Adrenal gland (tissue), 12 donors: ENCODE measurements around the gene TPSG1. TPM values are rescaled to one million over a fixed set of nuclear protein-coding genes. Genes with fewer than 3 reads are reported as not detected.

Experiments
- DNase-seq, 7 donors: peaks; one replicate each; pipeline ENCODE4 v3.0.0-alpha.2; 2019 to 2020
- H3K27ac ChIP-seq, 5 donors: fragments of 200-600 bp; sonication (generic) in 4 of 5; 1 replicate in 3 of 5; 2 replicates in 2 of 5; pipeline versions ENCODE4 v1.5.1 to v1.8.0; 2016 to 2020; ENCODE audit warnings: mild to moderate bottlenecking in 1 of 5
- H3K27me3 ChIP-seq: fragments of 200-600 bp; 2 replicates; pipeline ENCODE4 v1.8.0; 2021
- H3K36me3 ChIP-seq, 2 donors: fragments of 200-600 bp; replicated peaks in 1 of 2; 1 replicate in 1 of 2; 2 replicates in 1 of 2; pipeline versions ENCODE4 v1.5.1 to v1.8.0; 2018 to 2022
- H3K4me1 ChIP-seq, 2 donors: fragments of 200-600 bp; replicated peaks in 1 of 2; 1 replicate in 1 of 2; 2 replicates in 1 of 2; pipeline versions ENCODE4 v1.5.1 to v1.8.0; 2018 to 2021
- H3K4me3 ChIP-seq, 4 donors: fragments of 200-600 bp; sonication (generic) in 3 of 4; one replicate each; pipeline ENCODE4 v1.5.1; 2016 to 2018
- H3K9me3 ChIP-seq, 3 donors: fragments of 200-600 bp; sonication (generic) in 1 of 3; replicated peaks in 1 of 3; 1 replicate in 2 of 3; 2 replicates in 1 of 3; pipeline versions ENCODE4 v1.5.1 to v1.8.0; 2016 to 2021
- POLR2A ChIP-seq, 2 donors: fragments of 450-650 bp; IDR thresholded peaks; one replicate each; pipeline ENCODE4 v1.6.1; 2017; ENCODE audit warnings: antibody characterized with exemption in 2 of 2, mild to moderate bottlenecking in 2 of 2, moderate library complexity in 1 of 2
- WGBS, 4 donors: extraction: QIAGEN DNeasy Blood & Tissue Kit in 2 of 4; methylation state at CpG; one replicate each; pipeline versions ENCODE4 v1.1.5 to v1.1.7; 2013 to 2017; 5-methylcytosine and 5-hydroxymethylcytosine counted together
- intact Hi-C, 2 donors: fragments of 100-400 bp; cut with DNase I; formaldehyde crosslinking; loops; one replicate each; pipeline versions ENCODE4 v1.14.1 to v1.15.0; 2022 to 2023
- polyA plus RNA-seq, 3 donors: library from polyadenylated mRNA; stranded (reverse); fragments of 200-250 nt in 2 of 3; fragments of 350-450 nt in 1 of 3; fragmentation: Illumina TruSeq in 1 of 3; extraction: RNeasy Lipid Tissue Mini Kit (QIAGEN cat#74804) in 1 of 3; gene quantifications; one replicate each; pipeline ENCODE4 v1.2.3, GENCODE V29; 2013 to 2014
- total RNA-seq, 9 donors: library from RNA; depleted of rRNA in 4 of 9; stranded (reverse); fragments of >200 nt in 4 of 9; fragments of 120-200 nt in 1 of 9; fragmentation: NEBNext Ultra II Directional in 1 of 9; extraction: Animal tissue kit (Norgen Biotek cat#: 25700) in 1 of 9; gene quantifications; one replicate each; pipeline versions ENCODE4 v1.1.0 to v1.2.4, GENCODE V29; 2013 to 2023
- TF ChIP-seq, protein P1 (sequence below), 6 experiments: fragments of 450-650 bp in 4 of 6; fragments of 200-600 bp in 2 of 6; sonication (generic) in 1 of 6; IDR thresholded peaks; 1 replicate in 5 of 6; 2 replicates in 1 of 6; pipeline versions ENCODE4 v1.5.1 to v1.8.0; 2016 to 2021; ENCODE audit warnings: antibody characterized with exemption in 6 of 6, mild to moderate bottlenecking in 2 of 6, moderate library complexity in 1 of 6
- donor health status: healthy with polysubstance abuse.
- donor health status: Bipolar disorder and iron deficiency.
- donor health status: DM: yes; HTN: yes; CAD: no.
- donor health status: DM: no; HTN: no; CAD: no.
- donor health status: DM: no; HTN: no; CAD: no.
- donor health status: DM: yes; HTN: yes; CAD: no.

TPSG1 gene
- total and polyA plus RNA-seq, 12 donors: 0.18 to 5.5 (median 0.34) TPM; not detected in 7

DNA sequence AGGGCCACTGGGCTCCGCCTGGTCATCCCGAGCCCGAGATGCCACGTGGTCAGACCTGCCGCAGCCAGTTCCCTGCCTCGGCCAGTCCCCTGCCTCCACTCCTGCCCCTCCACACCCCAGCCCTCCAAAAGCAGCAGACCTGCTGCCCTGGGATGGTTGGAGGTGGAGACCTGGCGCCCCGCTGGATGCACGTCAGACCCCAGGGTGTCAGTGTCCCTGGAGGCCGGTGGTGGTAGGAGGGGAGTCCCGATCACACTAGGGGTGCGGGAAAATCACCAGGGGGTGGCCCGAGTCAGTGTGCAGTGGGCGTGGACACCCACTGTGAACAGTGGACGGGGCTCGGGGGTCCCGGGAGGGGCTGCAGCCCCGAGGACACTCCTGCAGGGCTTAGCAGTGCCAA lies 26.9 kb downstream of the TPSG1 start:
- Histone ChIP-seq H3K36me3 (no peaks in the 10 kb centered on the region), H3K27me3 (no peaks in the 10 kb centered on the region), H3K27ac (no peak overlapping the region), H3K4me1 (peaks cover 0 to 12% of the 10 kb centered on the region in 2 donors), H3K9me3 (no peaks in the 10 kb centered on the region), H3K4me3 (no peak overlapping the region)
- intact Hi-C loops: loop anchor here in 1 of 2 donors (2.0 kb wide), 1 partner anchor 91 kb away; no protein-coding TSS in a partner anchor
- 92 to 96% (median 94%) methylated on average over 12 to 18 of the region's 18 CpGs for WGBS, 4 donors
- DNase-seq: no peak
- no peak for TF ChIP-seq POLR2A (IDR thresholded peaks at IDR 0.05)
- TF ChIP-seq, protein P1, sequence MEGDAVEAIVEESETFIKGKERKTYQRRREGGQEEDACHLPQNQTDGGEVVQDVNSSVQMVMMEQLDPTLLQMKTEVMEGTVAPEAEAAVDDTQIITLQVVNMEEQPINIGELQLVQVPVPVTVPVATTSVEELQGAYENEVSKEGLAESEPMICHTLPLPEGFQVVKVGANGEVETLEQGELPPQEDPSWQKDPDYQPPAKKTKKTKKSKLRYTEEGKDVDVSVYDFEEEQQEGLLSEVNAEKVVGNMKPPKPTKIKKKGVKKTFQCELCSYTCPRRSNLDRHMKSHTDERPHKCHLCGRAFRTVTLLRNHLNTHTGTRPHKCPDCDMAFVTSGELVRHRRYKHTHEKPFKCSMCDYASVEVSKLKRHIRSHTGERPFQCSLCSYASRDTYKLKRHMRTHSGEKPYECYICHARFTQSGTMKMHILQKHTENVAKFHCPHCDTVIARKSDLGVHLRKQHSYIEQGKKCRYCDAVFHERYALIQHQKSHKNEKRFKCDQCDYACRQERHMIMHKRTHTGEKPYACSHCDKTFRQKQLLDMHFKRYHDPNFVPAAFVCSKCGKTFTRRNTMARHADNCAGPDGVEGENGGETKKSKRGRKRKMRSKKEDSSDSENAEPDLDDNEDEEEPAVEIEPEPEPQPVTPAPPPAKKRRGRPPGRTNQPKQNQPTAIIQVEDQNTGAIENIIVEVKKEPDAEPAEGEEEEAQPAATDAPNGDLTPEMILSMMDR (IDR thresholded peaks at IDR 0.05): no peak

DNA sequence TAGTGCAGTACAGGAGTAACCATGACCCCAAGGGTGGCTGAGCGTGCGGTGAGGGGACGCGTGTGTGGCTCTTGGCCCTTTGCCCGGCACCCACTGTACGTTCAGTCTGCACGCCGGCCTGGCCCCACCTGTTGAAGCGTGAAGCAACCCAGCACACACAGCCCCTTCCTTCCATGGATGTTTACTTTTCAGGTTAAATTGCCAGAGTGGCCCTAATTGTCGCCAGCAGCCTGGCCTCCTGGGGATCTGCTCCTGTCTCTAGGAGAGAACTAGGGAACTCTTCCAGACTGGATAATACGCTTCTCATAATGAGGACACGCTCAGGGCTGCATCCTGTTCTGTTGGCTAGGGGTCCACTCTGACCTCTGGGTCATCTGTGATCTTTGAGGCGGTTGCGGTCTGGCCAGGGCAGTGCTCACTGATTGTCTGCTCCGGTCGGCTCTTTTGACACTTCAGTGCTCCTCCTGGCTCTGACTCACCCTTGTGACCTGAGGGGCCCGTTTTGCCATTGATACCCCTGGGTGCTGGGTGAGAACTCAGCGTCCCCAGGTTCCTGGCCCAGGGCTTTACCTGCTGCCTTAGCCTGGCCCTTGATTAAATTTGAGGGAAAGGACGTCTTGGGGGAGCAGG lies 27.7 kb downstream of the TPSG1 start:
- no peaks in the 10 kb centered on the region for H3K36me3 ChIP-seq

DNA sequence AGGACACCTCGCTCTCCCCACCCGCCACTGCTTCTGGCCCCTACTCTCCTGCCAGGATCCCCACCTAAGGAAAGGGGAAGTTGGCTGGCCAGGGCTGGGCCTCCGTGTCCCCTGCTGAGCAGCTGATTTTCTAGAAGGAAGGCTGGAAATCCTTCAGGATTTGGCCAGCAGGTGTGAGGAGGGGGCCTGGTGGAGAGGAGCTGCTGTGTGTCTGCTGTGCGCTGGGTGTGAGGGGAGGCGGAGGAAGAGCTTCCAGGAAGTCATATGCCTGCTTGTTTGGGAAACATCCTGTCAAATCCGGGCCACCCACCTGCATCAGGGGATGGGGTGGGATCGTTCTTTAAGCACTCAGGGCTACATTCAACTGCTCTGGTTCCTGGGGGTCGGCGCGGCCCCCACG lies 28.6 kb downstream of the TPSG1 start:
- Histone ChIP-seq H3K27me3 (no peaks in the 10 kb centered on the region), H3K4me3 (no peak overlapping the region), H3K9me3 (no peaks in the 10 kb centered on the region), H3K27ac (no peak overlapping the region), H3K36me3 (no peaks in the 10 kb centered on the region), H3K4me1 (peaks cover 0 to 12% of the 10 kb centered on the region in 2 donors)
- WGBS, 4 donors: 75 to 81% (median 79%) methylated on average over 3 to 11 of the region's 11 CpGs
- TF ChIP-seq POLR2A (IDR thresholded peaks at IDR 0.05): no peak
- TF ChIP-seq, protein P1 (IDR thresholded peaks at IDR 0.05): no peak
- no peak for DNase-seq
- intact Hi-C loops: no loop called here

More for the DNA sequence above, 27.7 kb downstream of the TPSG1 start:
- H3K4me1 ChIP-seq: peaks cover 0 to 12% of the 10 kb centered on the region in 2 donors
- H3K4me3 ChIP-seq: no peak overlapping the region
- intact Hi-C loops: no loop called here
- 79 to 83% (median 81%) methylated on average over 8 to 19 of the region's 19 CpGs for WGBS, 4 donors
- H3K9me3 ChIP-seq: no peaks in the 10 kb centered on the region
- no peak for DNase-seq
- TF ChIP-seq POLR2A (IDR thresholded peaks at IDR 0.05): no peak
- TF ChIP-seq, protein P1 (IDR thresholded peaks at IDR 0.05): no peak
- no peaks in the 10 kb centered on the region for H3K27me3 ChIP-seq
- no peak overlapping the region for H3K27ac ChIP-seq

DNA sequence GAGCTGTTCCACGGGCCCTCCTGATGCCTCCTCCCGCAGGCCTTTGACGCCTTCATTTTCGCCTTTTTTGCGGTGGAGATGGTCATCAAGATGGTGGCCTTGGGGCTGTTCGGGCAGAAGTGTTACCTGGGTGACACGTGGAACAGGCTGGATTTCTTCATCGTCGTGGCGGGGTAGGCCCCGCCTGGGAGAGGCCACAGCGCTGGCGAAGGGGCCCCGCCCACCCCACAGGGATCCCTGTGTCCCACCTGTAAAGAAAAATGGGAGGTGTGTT lies 29.7 kb downstream of the TPSG1 start:
- intact Hi-C loops: no loop called here
- no peak for TF ChIP-seq POLR2A (IDR thresholded peaks at IDR 0.05)
- TF ChIP-seq, protein P1 (IDR thresholded peaks at IDR 0.05): no peak
- H3K4me3 ChIP-seq: no peak overlapping the region
- H3K27ac ChIP-seq: peak overlapping the region in 1 of 5 donors; percentile 67
- DNase-seq: peak in 2 of 7 donors; percentile 15 to 36
- H3K27me3 ChIP-seq: no peaks in the 10 kb centered on the region
- H3K9me3 ChIP-seq: no peaks in the 10 kb centered on the region
- H3K36me3 ChIP-seq: no peaks in the 10 kb centered on the region
- WGBS, 4 donors: 70 to 77% (median 74%) methylated on average over 6 to 14 of the region's 14 CpGs; no CpG with 5 or more reads in 1 of the 4 donors
- H3K4me1 ChIP-seq: peaks cover 0 to 12% of the 10 kb centered on the region in 2 donors
